Muscle of arm (tissue), 12 donors: ENCODE data around the gene EXOC7. TPM values are rescaled to one million over a fixed set of nuclear protein-coding genes. Genes with fewer than 3 reads are reported as not detected.
"Not testable (repeated sequence)": the region's sequence is repeated elsewhere in the genome, so short reads cannot be mapped to it uniquely, and the experiment has no call there.

Experiments
- DNase-seq: peaks from one replicate; pipeline ENCODE4 v3.0.0-alpha.2; 2013
- polyA plus RNA-seq, 12 donors: library from polyadenylated mRNA; unstranded; fragments of 120-200 nt; gene quantifications; one replicate each; pipeline ENCODE4 v1.2.1, GENCODE V29; 2013; ENCODE audit not compliant: insufficient read length in 12 of 12

Gene EXOC7
- polyA plus RNA-seq, 12 donors: 56.3 to 120 (median 90.6) TPM

DNA sequence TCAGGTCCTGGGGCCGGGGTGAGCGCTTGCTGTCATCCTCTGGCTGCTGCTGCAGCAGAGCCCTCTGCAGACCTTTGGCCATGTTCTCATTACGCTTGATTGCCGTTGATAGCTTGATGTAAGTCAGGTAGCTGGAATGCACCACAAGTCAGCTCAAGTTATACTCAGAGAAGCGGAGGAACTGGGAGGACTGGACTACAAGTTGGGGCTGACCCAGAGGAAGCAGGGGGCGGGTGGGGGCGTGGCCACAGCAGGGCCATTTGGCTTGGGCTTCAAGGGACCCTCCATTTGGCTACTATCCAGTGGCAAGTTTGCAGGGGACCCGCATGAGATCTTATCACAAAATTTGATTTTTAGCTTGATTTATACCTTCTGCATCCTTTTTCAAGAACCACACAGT lies 57.5 kb downstream of the EXOC7 start:
- DNase-seq: no peak

DNA sequence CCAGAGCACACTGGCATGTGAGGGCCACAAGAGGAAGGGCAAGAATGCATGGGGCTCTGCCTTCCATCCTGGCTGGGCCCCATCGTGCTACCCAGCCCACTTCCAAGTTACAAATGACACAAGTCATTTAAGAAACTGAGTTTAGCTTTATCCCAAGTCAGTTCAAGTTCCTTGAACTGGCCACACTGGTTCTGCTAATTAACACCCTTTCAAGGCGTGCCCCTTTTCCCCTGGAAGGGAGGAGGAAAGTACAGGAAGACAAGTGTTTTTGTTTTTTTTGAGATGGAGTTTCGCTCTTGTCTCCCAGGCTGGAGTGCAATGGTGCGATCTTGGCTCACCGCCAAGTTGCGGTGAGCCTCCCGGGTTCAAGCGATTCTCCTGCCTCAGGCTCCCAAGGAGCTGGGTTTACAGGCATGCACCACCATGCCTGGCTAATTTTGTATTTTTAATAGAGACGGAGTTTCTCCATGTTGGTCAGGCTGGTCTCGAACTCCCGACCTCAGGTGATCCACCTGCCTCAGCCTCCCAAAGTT lies 59.0 kb downstream of the EXOC7 start:
- DNase-seq: not testable (repeated sequence)

DNA sequence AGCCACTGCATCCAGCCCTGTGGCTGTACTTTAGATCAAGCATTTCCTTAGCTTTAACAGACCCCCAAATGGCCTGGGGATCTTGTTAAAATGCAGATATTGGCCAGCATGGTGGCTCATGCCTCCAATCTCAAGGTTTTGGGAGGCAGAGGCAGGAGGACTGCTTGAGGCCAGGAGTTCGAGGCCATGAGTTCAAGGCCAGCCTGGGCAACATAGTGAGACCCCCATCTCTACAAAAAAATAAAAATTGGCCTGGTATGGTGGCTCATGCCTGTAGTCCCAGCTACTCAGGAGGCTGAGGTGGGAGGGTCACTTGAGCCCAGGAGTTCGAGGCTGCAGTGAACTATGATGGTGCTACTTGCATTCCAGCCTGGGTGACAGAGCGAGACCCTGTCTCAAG lies 60.7 kb downstream of the EXOC7 start:
- not testable (repeated sequence) for DNase-seq

DNA sequence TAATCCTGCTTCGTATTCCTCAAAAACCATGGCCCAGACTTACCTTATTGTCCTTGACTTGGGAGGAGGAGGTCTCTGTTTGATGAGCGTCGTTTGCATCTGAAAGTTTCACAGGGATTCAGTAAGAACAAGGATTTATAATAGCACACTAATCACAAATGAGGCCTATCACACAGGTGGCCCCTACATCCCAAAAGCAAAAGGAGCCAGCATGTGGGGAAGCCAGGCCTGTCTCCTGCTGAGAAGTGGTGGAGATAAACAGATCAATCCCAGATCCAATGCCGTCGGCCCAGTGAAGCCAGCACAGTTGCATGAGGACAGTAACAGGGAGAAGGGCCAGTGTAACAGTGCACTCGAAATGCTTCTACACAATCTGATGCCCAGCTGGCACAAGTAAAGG lies 63.2 kb downstream of the EXOC7 start:
- no peak for DNase-seq

- DNase-seq: no peak
Observed at GRCh38 chr17:76039121-76039520, 64.5 kb downstream of the EXOC7 start.

DNA sequence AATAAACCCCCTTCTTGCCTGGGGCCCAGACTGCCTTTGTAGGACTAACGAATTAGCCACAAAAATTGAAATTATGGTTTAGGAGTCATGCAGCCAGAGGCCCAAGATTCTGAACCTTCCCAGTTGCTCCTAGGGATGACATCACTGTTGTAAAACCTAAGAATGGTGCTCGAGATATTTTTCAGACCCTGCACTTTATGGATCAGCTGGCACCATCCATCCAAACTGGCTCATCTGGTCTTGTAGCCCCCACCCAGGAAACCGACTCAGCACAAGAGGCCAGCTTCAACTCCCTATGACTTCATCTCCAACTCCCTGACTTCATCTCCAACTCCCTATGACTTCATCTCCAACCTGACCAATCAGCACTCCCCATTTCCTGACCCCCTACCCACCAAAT lies 65.5 kb downstream of the EXOC7 start:
- no peak for DNase-seq

DNA sequence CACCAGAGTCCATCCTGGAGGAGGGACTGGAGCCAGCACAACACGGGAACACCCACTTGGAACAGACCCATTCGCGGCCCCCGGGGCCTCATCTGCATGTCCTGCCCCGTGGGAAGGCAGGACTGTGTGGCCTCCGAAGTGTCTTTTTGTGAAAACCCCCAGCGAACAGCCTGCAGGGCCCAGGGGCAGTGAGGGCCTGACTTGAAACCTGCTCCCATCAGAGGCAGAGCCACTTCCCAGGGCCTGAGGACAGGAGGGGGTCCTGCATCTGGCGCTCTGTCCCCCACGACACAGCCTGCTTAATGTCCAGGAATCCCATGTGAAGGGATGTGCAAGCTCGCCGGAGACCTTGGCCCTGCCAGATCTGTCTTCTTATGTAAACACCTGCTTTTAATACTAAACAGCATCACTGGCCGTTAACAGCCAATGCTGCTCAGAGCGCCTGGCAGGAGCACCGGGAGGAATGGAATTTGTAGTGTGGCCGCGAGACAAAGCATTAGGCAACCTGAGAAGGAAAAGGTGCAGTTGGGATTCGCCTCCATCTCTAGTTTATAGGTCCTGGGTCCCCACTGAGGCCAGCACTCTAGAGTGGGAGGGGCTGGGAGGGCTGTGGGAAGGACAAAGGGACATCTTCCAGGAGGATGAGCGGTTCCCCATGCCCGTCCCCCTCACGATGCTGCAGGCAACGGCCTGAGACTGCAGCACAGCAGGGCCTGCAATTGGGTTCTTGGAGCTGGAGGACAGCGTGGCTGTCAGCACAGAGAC lies 66.9 kb downstream of the EXOC7 start:
- DNase-seq: no peak

GRCh38 chr17:76034428-76035350 lies 68.9 kb downstream of the EXOC7 start:
- DNase-seq: no peak

GRCh38 chr17:76033139-76033538 lies 70.4 kb downstream of the EXOC7 start:
- DNase-seq: no peak

DNA sequence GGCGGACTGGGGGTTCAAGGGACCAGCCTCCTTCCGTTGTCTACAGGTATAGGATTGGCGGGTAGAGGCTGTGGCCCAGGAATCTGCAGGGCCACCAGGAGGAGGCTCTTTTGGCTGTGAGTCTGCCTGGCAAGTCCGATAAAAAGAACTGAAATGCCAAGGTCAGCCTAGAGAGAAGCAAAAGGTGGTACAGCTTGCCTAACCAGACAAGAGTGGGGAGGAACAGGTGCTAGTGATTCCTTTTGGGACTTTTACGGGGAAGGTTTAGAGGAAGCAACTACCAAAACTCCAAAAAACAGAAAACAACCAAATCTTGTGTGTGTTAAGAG lies 70.8 kb downstream of the EXOC7 start:
- DNase-seq: no peak

- DNase-seq: no peak
Observed at GRCh38 chr17:76032073-76032779, 71.4 kb downstream of the EXOC7 start.

Other genes with a start within 250 kb of the EXOC7 start
- 100 to 1,000 TPM in 1 of 12 donors, 10 to 100 TPM in 10, not detected in 1; 43.3 to 104 (median 48.5) TPM for gene WBP2, start 248.5 kb downstream of the EXOC7 start, polyA plus RNA-seq
- 10 to 100 TPM in 11 of 12 donors, not detected in 1; 15.8 to 46.4 (median 21.5) TPM for gene TRIM47, start 225.2 kb downstream of the EXOC7 start, polyA plus RNA-seq
- 10 to 100 TPM in 11 of 12 donors, not detected in 1; 11.9 to 19.8 (median 13.9) TPM for gene TRIM65, start 206.8 kb downstream of the EXOC7 start, polyA plus RNA-seq
- gene MRPL38, start 198.9 kb downstream of the EXOC7 start, polyA plus RNA-seq: 100 to 1,000 TPM in 1 of 12 donors, 10 to 100 TPM in 10, not detected in 1; 44.7 to 117 (median 54.7) TPM
- gene FBF1, start 162.7 kb downstream of the EXOC7 start, polyA plus RNA-seq: 10 to 100 TPM in 2 of 12 donors, 1 to 10 TPM in 9, not detected in 1; 3.5 to 15.9 (median 6.5) TPM
- gene ACOX1, start 124.6 kb downstream of the EXOC7 start, polyA plus RNA-seq: 10 to 100 TPM in 11 of 12 donors, not detected in 1; 16.8 to 23.3 (median 20.8) TPM
- gene TEN1, start 124.5 kb downstream of the EXOC7 start, polyA plus RNA-seq: 10 to 100 TPM in 9 of 12 donors, 1 to 10 TPM in 2, not detected in 1; 8.5 to 21.1 (median 13.1) TPM
- 10 to 100 TPM in 2 of 12 donors, 1 to 10 TPM in 8, not detected in 2; 3.5 to 16.6 (median 6.9) TPM for gene CDK3, start 102.9 kb downstream of the EXOC7 start, polyA plus RNA-seq
- 10 to 100 TPM in 3 of 12 donors, 1 to 10 TPM in 1, under 1 TPM in 6, not detected in 2; 0.12 to 47.8 (median 0.44) TPM for gene EVPL, start 76.5 kb downstream of the EXOC7 start, polyA plus RNA-seq
- 100 to 1,000 TPM in 1 of 12 donors, 10 to 100 TPM in 10, not detected in 1; 69.3 to 244 (median 80.1) TPM for gene SRP68, start 31.3 kb downstream of the EXOC7 start, polyA plus RNA-seq
- gene GALR2, start 29.0 kb downstream of the EXOC7 start, polyA plus RNA-seq: not detected
- gene ZACN, start 24.6 kb downstream of the EXOC7 start, polyA plus RNA-seq: 1 to 10 TPM in 9 of 12 donors, under 1 TPM in 1, not detected in 2; 0.45 to 8.0 (median 5.1) TPM
- gene FOXJ1, start 37.5 kb upstream of the EXOC7 start, polyA plus RNA-seq: under 1 TPM in 5 of 12 donors, not detected in 7; 0.08 to 0.45 (median 0.12) TPM
- gene RNF157, start 136.7 kb upstream of the EXOC7 start, polyA plus RNA-seq: 10 to 100 TPM in 7 of 12 donors, 1 to 10 TPM in 4, not detected in 1; 7.5 to 30.9 (median 13.0) TPM
- 10 to 100 TPM in 11 of 12 donors, not detected in 1; 10.1 to 93.7 (median 18.1) TPM for gene UBALD2, start 161.6 kb upstream of the EXOC7 start, polyA plus RNA-seq
- 10 to 100 TPM in 1 of 12 donors, 1 to 10 TPM in 10, not detected in 1; 2.7 to 10.3 (median 3.4) TPM for gene QRICH2, start 204.5 kb upstream of the EXOC7 start, polyA plus RNA-seq